ENCODE data around the gene YIPF3. TPM values are rescaled to one million over a fixed set of nuclear protein-coding genes. Genes with fewer than 3 reads are reported as not detected.

Gene YIPF3
- total RNA-seq, 1 experiment from 2014 or later, result 81.8 TPM

DNA sequence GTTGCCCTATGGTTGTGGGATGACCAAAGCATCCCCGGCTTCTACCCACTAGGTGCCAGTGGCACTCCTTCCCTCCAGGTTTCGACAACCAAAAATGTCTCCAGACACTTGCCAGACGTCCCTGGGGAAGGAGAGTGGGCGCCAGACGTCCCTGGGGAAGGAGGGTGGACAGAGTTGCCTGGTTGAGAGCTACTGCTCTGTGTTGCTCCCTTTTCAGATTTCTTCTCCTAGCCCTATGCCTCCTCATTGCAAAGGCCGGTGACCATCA, 19.7 kb downstream of the YIPF3 start:
- in situ Hi-C loops (cut with HindIII; ENCODE audit: low pct_unique_long_range_greater_than_20kb, low sequenced_read_pairs), result no loop called here
- Histone ChIP-seq H3K4me1 (ENCODE audit: control insufficient read depth, insufficient read depth, low read length) (peaks cover 19% of the 10 kb centered on the region), H3K9me3 (ENCODE audit: control insufficient read depth, insufficient read depth, low read depth, low read length) (no peaks in the 10 kb centered on the region), H3K27ac (ENCODE audit: low read length) (no peak overlapping the region), H3K27me3 (ENCODE audit: control insufficient read depth, insufficient read depth, low read length) (no peaks in the 10 kb centered on the region), H3K4me3 (ENCODE audit: low read depth in 2 of 2, low read length in 2 of 2) (no peak overlapping the region), H3K36me3 (ENCODE audit: control insufficient read depth, insufficient read depth, low read length) (no peaks in the 10 kb centered on the region; the same call in 1 of the 2 replicates)
- intact Hi-C loops (cut with micrococcal nuclease; ENCODE audit: unreplicated experiment), result no loop called here
- POLR2A ChIA-PET, result interaction anchor here (0.6 kb wide), 1 partner anchor 70 kb away, joined by 4 read pairs; the partner anchor contains the start of gene ABCC10
- TF ChIP-seq CTCF (IDR thresholded peaks at IDR 0.05) (no peak), POLR2AphosphoS5 (IDR thresholded peaks at IDR 0.05; ENCODE audit: low read depth, low read length) (no peak), TCF7L2 (IDR thresholded peaks at IDR 0.05; ENCODE audit: low read depth, low read length) (no peak), SIN3A (IDR thresholded peaks at IDR 0.05; ENCODE audit: borderline replicate concordance, insufficient read depth, low read depth, low read length) (no peak)
- TF ChIP-seq, protein P1, sequence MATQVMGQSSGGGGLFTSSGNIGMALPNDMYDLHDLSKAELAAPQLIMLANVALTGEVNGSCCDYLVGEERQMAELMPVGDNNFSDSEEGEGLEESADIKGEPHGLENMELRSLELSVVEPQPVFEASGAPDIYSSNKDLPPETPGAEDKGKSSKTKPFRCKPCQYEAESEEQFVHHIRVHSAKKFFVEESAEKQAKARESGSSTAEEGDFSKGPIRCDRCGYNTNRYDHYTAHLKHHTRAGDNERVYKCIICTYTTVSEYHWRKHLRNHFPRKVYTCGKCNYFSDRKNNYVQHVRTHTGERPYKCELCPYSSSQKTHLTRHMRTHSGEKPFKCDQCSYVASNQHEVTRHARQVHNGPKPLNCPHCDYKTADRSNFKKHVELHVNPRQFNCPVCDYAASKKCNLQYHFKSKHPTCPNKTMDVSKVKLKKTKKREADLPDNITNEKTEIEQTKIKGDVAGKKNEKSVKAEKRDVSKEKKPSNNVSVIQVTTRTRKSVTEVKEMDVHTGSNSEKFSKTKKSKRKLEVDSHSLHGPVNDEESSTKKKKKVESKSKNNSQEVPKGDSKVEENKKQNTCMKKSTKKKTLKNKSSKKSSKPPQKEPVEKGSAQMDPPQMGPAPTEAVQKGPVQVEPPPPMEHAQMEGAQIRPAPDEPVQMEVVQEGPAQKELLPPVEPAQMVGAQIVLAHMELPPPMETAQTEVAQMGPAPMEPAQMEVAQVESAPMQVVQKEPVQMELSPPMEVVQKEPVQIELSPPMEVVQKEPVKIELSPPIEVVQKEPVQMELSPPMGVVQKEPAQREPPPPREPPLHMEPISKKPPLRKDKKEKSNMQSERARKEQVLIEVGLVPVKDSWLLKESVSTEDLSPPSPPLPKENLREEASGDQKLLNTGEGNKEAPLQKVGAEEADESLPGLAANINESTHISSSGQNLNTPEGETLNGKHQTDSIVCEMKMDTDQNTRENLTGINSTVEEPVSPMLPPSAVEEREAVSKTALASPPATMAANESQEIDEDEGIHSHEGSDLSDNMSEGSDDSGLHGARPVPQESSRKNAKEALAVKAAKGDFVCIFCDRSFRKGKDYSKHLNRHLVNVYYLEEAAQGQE (IDR thresholded peaks at IDR 0.05; ENCODE audit: insufficient read depth in 1 of 2, low read depth in 2 of 2, low read length in 1 of 2), result no peak
- ATAC-seq (no peak), DNase-seq (ENCODE audit: low read depth, low spot score) (no peak)
- no TSS peak for BruUV-seq (replicated peaks)
- CTCF ChIA-PET, result interaction anchor here (1.0 to 1.6 kb wide), 2 partner anchors 10 to 234 kb away, joined by 3 to 6 read pairs; no protein-coding TSS in a partner anchor

- POLR2A ChIA-PET, result interaction anchor here (0.6 kb wide), 2 partner anchors 69 to 346 kb away, joined by 4 to 10 read pairs; partner anchors contain the start of gene ABCC10
- no TSS peak for BruUV-seq (replicated peaks)
- ATAC-seq, result peak; percentile 57
- Histone ChIP-seq H3K9me3 (ENCODE audit: control insufficient read depth, insufficient read depth, low read depth, low read length) (no peaks in the 10 kb centered on the region), H3K4me3 (ENCODE audit: low read depth in 2 of 2, low read length in 2 of 2) (no peak overlapping the region), H3K4me1 (ENCODE audit: control insufficient read depth, insufficient read depth, low read length) (peaks cover 19% of the 10 kb centered on the region), H3K27ac (ENCODE audit: low read length) (no peak overlapping the region), H3K27me3 (ENCODE audit: control insufficient read depth, insufficient read depth, low read length) (no peaks in the 10 kb centered on the region), H3K36me3 (ENCODE audit: control insufficient read depth, insufficient read depth, low read length) (no peaks in the 10 kb centered on the region; the same call in 1 of the 2 replicates)
- intact Hi-C loops (cut with micrococcal nuclease; ENCODE audit: unreplicated experiment), result no loop called here
- in situ Hi-C loops (cut with HindIII; ENCODE audit: low pct_unique_long_range_greater_than_20kb, low sequenced_read_pairs), result no loop called here
- TF ChIP-seq POLR2AphosphoS5 (IDR thresholded peaks at IDR 0.05; ENCODE audit: low read depth, low read length), result no peak
- no peak for TF ChIP-seq SIN3A (IDR thresholded peaks at IDR 0.05; ENCODE audit: borderline replicate concordance, insufficient read depth, low read depth, low read length)
- no peak for TF ChIP-seq TCF7L2 (IDR thresholded peaks at IDR 0.05; ENCODE audit: low read depth, low read length)
- TF ChIP-seq CTCF (IDR thresholded peaks at IDR 0.05), result peak; percentile 80
- TF ChIP-seq, protein P1 (IDR thresholded peaks at IDR 0.05; ENCODE audit: insufficient read depth in 1 of 2, low read depth in 2 of 2, low read length in 1 of 2), result no peak
- CTCF ChIA-PET, result interaction anchor here (0.6 to 1.6 kb wide), 3 partner anchors 10 to 233 kb away, joined by 3 to 6 read pairs (median 4); no protein-coding TSS in a partner anchor
- DNase-seq (ENCODE audit: low read depth, low spot score), result no peak
These were observed 20.2 kb downstream of the YIPF3 start for GRCh38 chr6:43496370-43497128.
